GM19468 (cell line): ENCODE data around the gene PPHLN1.
"Not testable (repeated sequence)": the region's sequence is repeated elsewhere in the genome, so short reads cannot be mapped to it uniquely, and the experiment has no call there.

Experiments
- ATAC-seq: cut with Tn5 transposase; IDR thresholded peaks from one replicate; pipeline ENCODE4 v1.9.1; 2021; ENCODE audit warnings: mild to moderate bottlenecking, moderate library complexity, moderate number of reproducible peaks; ENCODE audit not compliant: unreplicated experiment; ENCODE audit errors: extremely low read depth

The PPHLN1 gene

DNA sequence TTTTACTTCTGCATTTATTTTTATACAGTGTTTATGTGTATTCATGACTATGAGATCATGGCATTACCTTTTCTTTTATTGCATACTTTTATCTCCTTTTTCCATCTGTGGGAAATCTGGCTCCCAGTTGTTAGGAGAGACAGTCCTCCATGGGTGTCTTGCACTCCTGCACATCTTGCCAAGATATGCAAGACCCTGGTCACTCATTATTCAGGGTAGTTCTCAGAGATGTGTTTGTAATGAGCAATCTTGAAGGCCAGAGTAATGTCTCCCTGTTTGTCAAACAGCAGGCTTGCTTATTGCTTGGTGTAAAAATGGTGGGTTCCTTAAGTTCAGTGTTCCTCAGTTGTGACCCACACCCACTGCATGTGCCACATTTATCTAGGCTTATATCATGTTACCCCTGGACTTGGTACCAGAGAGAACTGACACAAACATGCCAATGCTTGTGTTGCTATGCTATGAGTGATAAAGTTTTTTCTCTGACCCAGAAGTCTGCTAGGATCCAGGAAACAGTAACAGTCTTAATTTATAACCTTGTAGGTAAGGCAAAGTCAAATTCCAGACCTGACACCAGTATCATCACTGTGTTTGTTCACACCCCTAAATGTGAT is 36.8 kb downstream of the PPHLN1 start:
- no peak for ATAC-seq

DNA sequence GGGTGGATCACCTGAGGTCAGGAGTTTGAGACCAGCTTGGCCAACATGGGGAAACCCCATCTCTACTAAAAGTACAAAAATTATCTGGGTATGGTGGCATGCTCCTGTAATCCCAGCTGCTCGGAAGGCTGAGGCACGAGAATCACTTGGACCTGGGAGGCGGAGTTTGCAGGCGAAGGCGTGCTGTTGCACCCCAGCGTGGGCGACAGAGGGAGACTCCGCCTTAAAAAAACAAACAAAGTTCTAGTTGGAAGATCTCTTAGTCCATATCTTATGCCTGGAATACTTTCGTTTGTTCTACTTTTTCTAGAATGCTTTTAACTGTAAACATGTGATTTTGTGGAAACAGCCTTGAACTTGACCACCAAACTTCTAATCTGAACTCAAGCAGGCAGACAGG is 38.7 kb downstream of the PPHLN1 start:
- no peak for ATAC-seq

DNA sequence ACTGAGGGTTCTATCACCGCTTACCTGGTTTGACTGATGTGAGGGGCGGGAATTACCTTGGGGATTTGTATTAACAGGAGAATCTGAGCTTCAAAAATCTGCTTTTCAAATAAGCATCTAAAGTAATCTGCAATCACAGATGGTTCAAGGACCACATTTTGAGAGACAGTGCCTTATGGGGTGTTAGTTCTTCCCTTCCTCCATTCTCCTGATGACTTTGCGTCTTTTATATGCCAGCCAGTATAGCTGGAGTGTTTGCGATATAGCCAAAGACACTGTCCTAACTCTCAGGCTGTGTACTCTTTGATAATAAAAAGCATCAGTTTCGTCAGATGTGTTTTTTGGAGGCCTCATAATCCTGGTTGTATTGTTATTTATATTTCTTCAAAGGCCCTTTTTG is 39.5 kb downstream of the PPHLN1 start:
- no peak for ATAC-seq

GRCh38 chr12:42370013-42370412 is 44.0 kb downstream of the PPHLN1 start:
- no peak for ATAC-seq

DNA sequence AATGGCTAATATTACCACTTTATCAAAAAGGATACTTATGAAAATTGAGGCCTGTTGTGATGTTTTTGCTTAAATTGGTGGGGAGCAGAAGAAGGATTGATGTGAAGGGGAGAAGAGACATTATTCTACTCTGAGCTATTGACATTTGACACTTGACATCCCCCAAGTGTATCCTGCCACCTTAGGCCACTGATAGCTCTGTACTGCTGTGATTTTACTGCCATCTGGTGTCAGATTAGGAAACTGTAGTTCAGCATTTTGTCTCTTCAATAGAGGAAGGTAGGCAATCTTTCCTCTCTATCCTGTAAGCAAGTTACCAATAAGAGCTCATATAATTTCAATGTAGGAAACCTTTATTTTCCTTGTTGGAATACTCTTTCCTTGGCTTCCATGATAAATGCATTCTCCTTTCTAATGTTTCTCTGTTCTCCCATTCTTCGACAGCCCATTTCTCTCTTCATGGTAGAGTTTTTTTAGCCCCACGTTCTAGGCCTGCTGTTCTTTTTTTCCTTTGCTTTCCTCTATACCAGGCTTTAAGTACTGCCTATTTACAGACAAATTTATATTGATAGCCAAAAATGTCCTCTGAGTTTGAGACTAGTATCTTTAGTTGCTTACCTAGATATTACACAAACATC is 46.3 kb downstream of the PPHLN1 start:
- peak; percentile 76 for ATAC-seq

DNA sequence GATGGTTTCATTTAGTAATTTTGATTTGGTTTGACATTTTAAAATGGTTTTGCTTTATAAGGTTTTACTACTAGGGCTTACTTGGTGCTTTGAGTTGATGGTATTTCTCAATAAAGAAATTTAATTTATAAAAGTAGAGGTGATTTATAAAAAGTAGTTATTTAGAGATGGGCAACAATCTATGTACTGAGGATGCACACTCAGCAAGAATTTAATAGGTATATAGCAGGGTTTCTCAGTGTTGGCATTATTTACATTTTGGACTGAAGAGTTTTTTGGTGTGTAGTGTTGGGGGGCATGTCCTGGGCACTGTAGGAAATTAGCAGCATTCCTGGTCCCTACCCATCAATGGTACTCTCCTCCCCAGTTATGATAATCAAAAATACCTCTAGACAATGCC is 47.7 kb downstream of the PPHLN1 start:
- no peak for ATAC-seq

- no peak for ATAC-seq
Measured at GRCh38 chr12:42380733-42381132, 54.8 kb downstream of the PPHLN1 start.

DNA sequence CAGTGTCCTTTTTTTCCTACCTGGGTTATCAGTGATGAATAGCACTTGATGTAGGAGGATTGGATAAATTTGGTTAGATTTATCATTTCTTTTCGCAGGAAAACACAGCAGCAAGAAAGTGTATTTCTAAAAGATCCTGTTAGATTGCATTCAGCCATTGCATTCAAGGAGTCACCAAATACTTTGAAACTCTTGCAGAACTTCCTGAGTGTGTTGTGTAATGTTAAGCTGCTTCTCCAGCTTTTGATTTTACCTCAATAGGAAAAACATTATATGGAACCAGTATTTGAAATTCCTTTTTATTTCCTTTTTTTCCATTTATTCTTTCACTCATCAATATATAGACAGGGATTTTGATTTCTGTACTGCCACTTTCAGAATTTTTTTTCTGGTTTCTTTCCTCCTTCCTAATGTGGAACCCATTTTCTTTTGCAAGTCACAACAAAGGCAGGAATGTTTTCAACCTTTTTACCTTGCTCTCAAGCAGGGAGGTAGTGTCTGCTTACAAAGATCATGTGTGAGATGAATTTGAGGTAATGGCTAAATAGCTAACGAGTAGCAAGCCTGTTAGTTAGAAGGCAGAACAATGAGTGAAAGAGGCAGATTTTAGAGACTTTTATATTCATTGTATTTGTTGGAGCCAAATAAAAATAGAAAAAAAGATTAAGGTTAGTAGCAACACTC is 56.2 kb downstream of the PPHLN1 start:
- ATAC-seq: no peak

DNA sequence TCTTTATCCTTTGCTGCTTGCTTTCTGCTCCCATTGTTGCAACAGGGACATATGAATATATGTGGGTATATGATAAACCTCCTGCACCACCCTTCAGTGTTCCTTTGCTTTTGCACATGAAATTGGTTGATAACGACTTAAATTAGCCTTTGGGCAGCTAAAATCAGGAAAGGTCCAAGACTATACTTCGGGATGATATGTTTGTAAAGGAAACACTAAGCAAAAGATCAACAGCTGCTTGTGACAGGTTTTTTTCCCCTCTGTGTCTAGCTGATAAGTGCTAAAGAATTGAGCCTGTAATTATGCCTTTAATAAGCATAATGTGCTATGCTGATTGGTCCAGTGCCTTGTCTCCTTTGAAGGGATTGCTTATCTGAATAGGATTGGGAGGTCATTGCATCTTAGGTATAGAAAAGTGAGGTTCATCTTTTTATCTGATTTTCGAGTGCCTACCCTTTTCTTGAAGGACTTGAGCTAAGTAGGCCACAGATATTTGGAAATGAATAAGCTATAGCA is 59.4 kb downstream of the PPHLN1 start:
- ATAC-seq: no peak

DNA sequence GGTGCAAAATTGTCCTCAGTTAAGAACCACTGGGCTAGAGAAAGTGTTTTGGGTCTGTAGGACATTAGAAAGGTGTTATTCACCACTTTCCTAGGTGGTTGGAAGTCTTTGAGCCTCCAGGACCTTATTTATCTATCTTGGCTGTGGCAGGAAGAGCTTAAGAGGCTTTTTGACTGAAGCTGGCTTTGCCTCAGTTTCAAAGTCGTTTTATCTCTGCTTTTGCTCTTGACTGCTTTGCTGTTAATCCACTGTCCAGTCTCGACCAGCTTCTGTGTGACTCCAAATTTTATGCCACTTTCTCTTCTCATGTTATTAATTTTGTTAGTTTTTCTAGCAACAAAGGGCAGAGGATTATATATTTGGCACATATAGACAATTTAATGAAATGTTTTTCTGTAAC is 60.3 kb downstream of the PPHLN1 start:
- ATAC-seq: no peak

GRCh38 chr12:42388086-42388485 is 62.1 kb downstream of the PPHLN1 start:
- not testable (repeated sequence) for ATAC-seq

GRCh38 chr12:42394429-42394828 is 68.5 kb downstream of the PPHLN1 start:
- no peak for ATAC-seq

DNA sequence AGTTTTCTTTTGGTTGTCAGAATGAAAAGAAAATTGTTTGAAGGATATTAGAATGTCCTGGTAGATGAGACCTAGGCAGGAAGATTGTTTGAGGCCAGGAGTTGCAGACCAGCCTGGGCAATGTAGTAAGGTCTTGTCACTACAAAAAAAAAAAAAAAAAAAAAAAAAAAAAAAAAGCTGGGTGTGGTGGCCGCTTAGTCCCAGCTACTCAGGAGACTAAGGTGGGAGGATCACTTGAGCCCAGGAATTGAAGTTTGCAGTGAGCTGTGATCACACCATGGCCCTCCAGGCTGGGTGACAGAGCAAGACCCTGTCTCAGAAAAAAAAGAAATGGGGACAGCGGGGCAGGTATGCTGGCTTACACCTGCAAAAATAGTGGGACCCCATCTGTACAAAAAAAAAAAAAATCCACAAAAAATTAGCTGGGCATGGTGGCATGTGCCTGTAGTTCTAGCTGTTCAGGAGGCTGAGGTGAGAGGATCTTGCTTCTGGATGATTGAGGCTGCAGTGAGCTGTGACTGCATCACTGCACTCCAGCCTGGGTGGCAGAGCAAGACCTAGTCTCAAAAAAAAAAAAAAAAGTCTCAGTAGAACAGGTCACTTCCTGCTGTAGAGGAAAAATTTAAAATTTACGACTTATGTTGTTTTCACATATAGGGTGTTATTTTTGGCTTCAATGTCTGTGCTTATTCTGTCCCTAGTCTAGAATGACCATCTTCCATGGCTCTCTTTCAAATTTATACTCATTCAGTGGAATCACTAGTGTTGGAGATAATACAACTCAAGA is 70.7 kb downstream of the PPHLN1 start:
- ATAC-seq: no peak

GRCh38 chr12:42402821-42403411 is 76.9 kb downstream of the PPHLN1 start:
- ATAC-seq: no peak

- no peak for ATAC-seq
Measured at GRCh38 chr12:42407306-42407705, 81.3 kb downstream of the PPHLN1 start.

DNA sequence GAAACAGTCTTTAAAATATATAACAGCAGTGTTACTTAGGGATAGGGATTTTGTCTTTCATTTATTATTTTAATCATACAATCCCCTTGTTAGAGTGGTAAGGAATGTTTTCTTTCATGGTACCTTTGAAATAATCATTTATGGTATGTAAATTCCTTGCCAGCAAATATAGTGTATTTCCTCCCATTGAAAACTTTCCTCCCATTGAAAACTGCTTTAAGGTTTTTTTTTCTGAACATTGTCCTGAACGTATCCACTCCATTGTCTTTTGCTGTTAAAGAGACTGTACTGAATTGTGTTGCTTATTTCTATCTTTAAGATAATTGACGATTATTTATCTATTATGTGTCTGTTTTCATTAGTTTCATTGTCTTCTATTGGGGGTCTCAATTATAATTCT is 83.5 kb downstream of the PPHLN1 start:
- no peak for ATAC-seq

- no peak for ATAC-seq
Measured at GRCh38 chr12:42410340-42410739, 84.4 kb downstream of the PPHLN1 start.

DNA sequence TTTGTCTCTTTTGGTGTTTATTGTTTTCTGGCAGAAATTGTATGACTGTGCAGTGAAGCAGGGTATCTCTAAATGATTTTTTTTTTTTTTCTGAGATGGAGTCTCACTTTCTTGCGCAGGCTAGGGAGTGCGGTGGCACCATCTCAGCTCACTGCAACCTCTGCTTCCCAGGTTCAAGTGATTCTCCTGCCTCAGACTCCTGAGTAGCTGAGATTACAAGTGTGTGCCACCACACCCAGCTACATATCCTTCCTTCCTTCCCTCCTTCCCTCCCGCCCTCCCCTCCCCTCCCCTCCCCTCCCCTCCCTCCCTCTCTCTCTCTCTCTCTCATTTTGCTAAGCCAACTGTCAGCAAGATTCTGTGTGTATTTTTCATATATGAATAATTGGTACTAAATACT is 94.4 kb downstream of the PPHLN1 start:
- ATAC-seq: no peak

- peak; percentile 74 for ATAC-seq
Measured at GRCh38 chr12:42421844-42422779, 96.1 kb downstream of the PPHLN1 start.
